Neural cell (in vitro differentiated cells): Measurements from ENCODE around the gene AFMID. TPM values are rescaled to one million over a fixed set of nuclear protein-coding genes. Genes with fewer than 3 reads are reported as not detected.
"Not testable (repeated sequence)": the region's sequence is repeated elsewhere in the genome, so short reads cannot be mapped to it uniquely, and the experiment has no call there.

Source experiments
- H2AFZ ChIP-seq: fragments of 200-600, 300-800 bp; sonication (generic), shearing (Covaris generic); 2 replicates; pipeline ENCODE4 v1.6.0; 2014; ENCODE audit warnings: low read depth, mild to moderate bottlenecking, antibody characterized with exemption, low read length, moderate library complexity
- H3F3A ChIP-seq: fragments of 200-600 bp; shearing (Covaris generic); 2 replicates; pipeline ENCODE4 v1.6.1; 2016; ENCODE audit warnings: mild to moderate bottlenecking, moderate library complexity, mixed read lengths, antibody characterized with exemption, low read length; ENCODE audit not compliant: insufficient read depth, poor library complexity, severe bottlenecking
- H3K27ac ChIP-seq: fragments of 200-600, 300-800 bp; sonication (generic), shearing (Covaris generic); 2 replicates; pipeline ENCODE4 v1.5.1; 2014; ENCODE audit warnings: mild to moderate bottlenecking, low read length, moderate library complexity
- H3K27me3 ChIP-seq: fragments of 300-800, 200-600 bp; sonication (generic), shearing (Covaris generic); 2 replicates; pipeline ENCODE4 v1.6.0; 2014; ENCODE audit warnings: mild to moderate bottlenecking, low read depth, low read length, moderate library complexity; ENCODE audit not compliant: insufficient read depth
- H3K36me3 ChIP-seq: fragments of 300-800, 200-600 bp; sonication (generic), shearing (Covaris generic); 2 replicates; pipeline ENCODE4 v1.5.1; 2014; ENCODE audit warnings: mild to moderate bottlenecking, antibody characterized with exemption, low read length, moderate library complexity; ENCODE audit not compliant: insufficient read depth
- H3K4me2 ChIP-seq: fragments of 300-800, 200-600 bp; sonication (generic), shearing (Covaris generic); 2 replicates; pipeline ENCODE4 v1.6.0; 2014; ENCODE audit warnings: mild to moderate bottlenecking, low read length
- H3K4me3 ChIP-seq: fragments of 300-800, 200-600 bp; sonication (generic), shearing (Covaris generic); 2 replicates; pipeline ENCODE4 v1.5.1; 2014; ENCODE audit warnings: mild to moderate bottlenecking, low read length, moderate library complexity
- H3K79me2 ChIP-seq: fragments of 200-600 bp; shearing (Covaris generic); replicated peaks from 2 replicates; pipeline ENCODE4 v1.6.0; 2014; ENCODE audit warnings: mild to moderate bottlenecking, low read length, moderate library complexity; ENCODE audit not compliant: insufficient read depth
- H3K9ac ChIP-seq: fragments of 300-800, 200-600 bp; sonication (generic), shearing (Covaris generic); 2 replicates; pipeline ENCODE4 v1.6.1; 2016; ENCODE audit warnings: mild to moderate bottlenecking, low read length, mixed read lengths
- H3K9me2 ChIP-seq: fragments of 200-600 bp; shearing (Covaris generic); 2 replicates; pipeline ENCODE4 v1.6.1; 2016; ENCODE audit warnings: mild to moderate bottlenecking, low read length, mixed read lengths; ENCODE audit not compliant: insufficient read depth
- H3K9me3 ChIP-seq: fragments of 200-600, 300-800 bp; sonication (generic), shearing (Covaris generic); 2 replicates; pipeline ENCODE4 v1.6.1; 2016; ENCODE audit warnings: mild to moderate bottlenecking, mixed run types, low read length, moderate library complexity, mixed read lengths
- H4K20me1 ChIP-seq: fragments of 200-600 bp; shearing (Covaris generic); 2 replicates; pipeline ENCODE4 v1.6.1; 2016; ENCODE audit warnings: mild to moderate bottlenecking, mixed run types; ENCODE audit not compliant: insufficient read depth
- EP300 ChIP-seq: fragments of 450-650 bp; conservative IDR thresholded peaks from 2 replicates; pipeline ENCODE4 v1.6.1; 2014; ENCODE audit warnings: antibody characterized with exemption, mild to moderate bottlenecking, moderate library complexity; ENCODE audit not compliant: poor library complexity, severe bottlenecking
- EZH2 ChIP-seq: fragments of 200-600, 300-800 bp; shearing (Covaris generic), sonication (generic); IDR thresholded peaks from 2 replicates; pipeline ENCODE4 v1.6.1; 2014; ENCODE audit warnings: antibody characterized with exemption, low read length, borderline replicate concordance, mild to moderate bottlenecking; ENCODE audit not compliant: insufficient read depth, poor library complexity, severe bottlenecking
- MXI1 ChIP-seq: fragments of 450-650 bp; conservative IDR thresholded peaks from 2 replicates; pipeline ENCODE4 v1.6.1; 2014; ENCODE audit warnings: antibody characterized with exemption, mild to moderate bottlenecking; ENCODE audit not compliant: poor library complexity, severe bottlenecking
- POLR2AphosphoS5 ChIP-seq: IDR thresholded peaks from 2 replicates; pipeline ENCODE4 v1.6.1; 2012
- RAD21 ChIP-seq: fragments of 450-650 bp; conservative IDR thresholded peaks from 2 replicates; pipeline ENCODE4 v1.6.1; 2014; ENCODE audit warnings: antibody characterized with exemption, mild to moderate bottlenecking, moderate library complexity
- REST ChIP-seq: IDR thresholded peaks from 2 replicates; pipeline ENCODE4 v1.6.1; 2012; ENCODE audit warnings: borderline replicate concordance
- SMC3 ChIP-seq: fragments of 450-650 bp; conservative IDR thresholded peaks from 2 replicates; pipeline ENCODE4 v1.6.1; 2014; ENCODE audit warnings: antibody characterized with exemption, mild to moderate bottlenecking, moderate library complexity; ENCODE audit not compliant: poor library complexity
- TAF1 ChIP-seq: IDR thresholded peaks from 2 replicates; pipeline ENCODE4 v1.6.1; 2012; ENCODE audit warnings: low read depth
- polyA plus RNA-seq: library from polyadenylated mRNA; depleted of rRNA; stranded (reverse); fragments of >200 nt; gene quantifications from 2 replicates; pipeline ENCODE4 v1.2.3, GENCODE V29; 2014
- TF ChIP-seq, protein P1 (sequence below): fragments of 450-650 bp; IDR thresholded peaks from 2 replicates; pipeline ENCODE4 v1.5.1; 2014; ENCODE audit warnings: antibody characterized with exemption, mild to moderate bottlenecking, moderate library complexity; ENCODE audit not compliant: poor library complexity, severe bottlenecking

The AFMID gene
- polyA plus RNA-seq, 1 donor from 2014 or later, result 15.8 TPM

DNA sequence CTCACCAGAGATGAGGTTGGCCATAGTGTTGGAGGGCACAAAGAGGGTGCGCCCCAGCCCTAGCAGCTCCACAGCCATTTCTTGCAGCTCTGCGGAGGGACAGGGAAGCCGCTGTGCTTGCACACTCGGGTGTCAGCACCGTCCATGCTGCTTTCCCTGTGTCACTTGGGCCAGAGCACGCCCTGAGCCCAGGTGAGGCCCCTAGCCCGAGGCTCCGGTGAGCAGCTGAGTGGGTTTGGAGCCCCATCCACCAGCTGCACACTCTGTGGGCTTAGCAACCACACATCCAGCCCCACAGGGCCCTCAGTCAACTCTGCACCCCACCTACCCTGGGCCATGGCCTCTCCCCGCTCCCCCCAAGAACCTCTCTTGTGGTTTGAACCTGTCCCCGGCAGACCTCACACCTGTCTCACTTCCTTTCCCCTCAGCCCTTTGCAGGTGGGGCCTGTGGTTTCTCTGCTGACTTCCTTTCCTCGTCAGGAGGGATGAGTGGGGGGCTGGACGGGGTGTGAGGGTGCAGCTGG is 65.0 kb downstream of the AFMID start:
- Histone ChIP-seq H3K79me2 (no peaks in the 10 kb centered on the region), H2AFZ (no peak overlapping the region), H4K20me1 (no peaks in the 10 kb centered on the region), H3K9ac (no peak overlapping the region), H3K4me3 (no peak overlapping the region), H3K36me3 (no peaks in the 10 kb centered on the region), H3K27me3 (no peaks in the 10 kb centered on the region), H3F3A (no peaks in the 10 kb centered on the region), H3K9me3 (no peaks in the 10 kb centered on the region), H3K9me2 (no peaks in the 10 kb centered on the region), H3K4me2 (no peak overlapping the region), H3K27ac (no peak overlapping the region)
- TF ChIP-seq, protein P1, sequence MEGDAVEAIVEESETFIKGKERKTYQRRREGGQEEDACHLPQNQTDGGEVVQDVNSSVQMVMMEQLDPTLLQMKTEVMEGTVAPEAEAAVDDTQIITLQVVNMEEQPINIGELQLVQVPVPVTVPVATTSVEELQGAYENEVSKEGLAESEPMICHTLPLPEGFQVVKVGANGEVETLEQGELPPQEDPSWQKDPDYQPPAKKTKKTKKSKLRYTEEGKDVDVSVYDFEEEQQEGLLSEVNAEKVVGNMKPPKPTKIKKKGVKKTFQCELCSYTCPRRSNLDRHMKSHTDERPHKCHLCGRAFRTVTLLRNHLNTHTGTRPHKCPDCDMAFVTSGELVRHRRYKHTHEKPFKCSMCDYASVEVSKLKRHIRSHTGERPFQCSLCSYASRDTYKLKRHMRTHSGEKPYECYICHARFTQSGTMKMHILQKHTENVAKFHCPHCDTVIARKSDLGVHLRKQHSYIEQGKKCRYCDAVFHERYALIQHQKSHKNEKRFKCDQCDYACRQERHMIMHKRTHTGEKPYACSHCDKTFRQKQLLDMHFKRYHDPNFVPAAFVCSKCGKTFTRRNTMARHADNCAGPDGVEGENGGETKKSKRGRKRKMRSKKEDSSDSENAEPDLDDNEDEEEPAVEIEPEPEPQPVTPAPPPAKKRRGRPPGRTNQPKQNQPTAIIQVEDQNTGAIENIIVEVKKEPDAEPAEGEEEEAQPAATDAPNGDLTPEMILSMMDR, result no peak
- TF ChIP-seq EP300 (no peak), SMC3 (no peak), MXI1 (no peak), TAF1 (no peak), RAD21 (no peak)

DNA sequence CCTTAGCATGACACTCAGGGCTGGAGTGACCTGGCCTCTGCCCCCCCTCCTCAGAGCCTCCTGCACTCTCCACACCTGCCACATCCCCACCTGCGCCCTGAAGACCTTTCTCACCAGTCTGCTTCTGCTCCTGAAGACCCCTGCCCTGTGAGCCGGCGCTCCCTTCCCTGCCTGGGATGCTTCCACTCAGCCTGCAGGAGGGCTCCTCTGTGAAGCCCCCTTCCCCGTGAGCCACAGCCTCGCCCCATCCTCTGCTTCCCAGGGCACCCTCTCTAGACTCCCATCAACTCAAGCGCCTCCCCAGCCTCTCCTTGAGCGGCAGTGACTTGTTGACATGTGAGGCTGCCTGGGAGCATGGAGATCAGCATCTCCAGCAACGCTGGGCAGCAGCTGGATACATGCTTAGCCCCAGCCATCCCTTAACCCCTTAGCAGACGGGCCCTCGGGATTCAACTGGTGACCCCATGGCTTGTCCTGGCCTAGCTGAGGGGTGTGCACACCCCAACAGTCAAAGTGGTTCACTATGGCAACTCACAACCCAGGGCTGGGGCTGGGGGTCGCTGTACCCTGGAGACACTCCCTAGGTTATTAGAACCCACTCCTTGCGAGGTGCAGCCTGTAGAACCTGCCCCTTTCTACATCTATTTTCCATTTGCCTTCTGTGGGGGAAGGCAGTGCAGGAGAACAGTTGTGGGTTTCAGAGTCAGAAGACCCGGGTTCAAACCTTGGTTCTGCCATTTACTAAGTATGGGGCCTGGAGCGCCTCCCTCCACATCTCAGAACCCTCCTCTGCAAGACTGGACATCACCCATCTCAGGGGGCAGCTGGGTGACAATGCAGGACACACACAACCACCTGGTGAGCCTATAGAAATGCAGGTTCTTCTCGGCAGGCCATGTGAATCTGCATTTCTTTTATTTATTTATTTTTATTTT is 65.8 kb downstream of the AFMID start:
- no peak overlapping the region for H3K4me3 ChIP-seq
- H3K9me3 ChIP-seq, result no peaks in the 10 kb centered on the region
- no peaks in the 10 kb centered on the region for H3K79me2 ChIP-seq
- no peak overlapping the region for H2AFZ ChIP-seq
- H3K4me2 ChIP-seq, result no peak overlapping the region
- H3K27me3 ChIP-seq, result no peaks in the 10 kb centered on the region
- no peak overlapping the region for H3K9ac ChIP-seq
- no peaks in the 10 kb centered on the region for H3F3A ChIP-seq
- H4K20me1 ChIP-seq, result no peaks in the 10 kb centered on the region
- TF ChIP-seq SMC3, result no peak
- no peak for TF ChIP-seq EZH2
- no peak for TF ChIP-seq RAD21
- no peak for TF ChIP-seq TAF1
- TF ChIP-seq POLR2AphosphoS5, result no peak
- no peak for TF ChIP-seq MXI1
- TF ChIP-seq, protein P1, result no peak
- no peak for TF ChIP-seq EP300
- TF ChIP-seq REST, result no peak
- H3K9me2 ChIP-seq, result no peaks in the 10 kb centered on the region
- no peak overlapping the region for H3K27ac ChIP-seq
- H3K36me3 ChIP-seq, result no peaks in the 10 kb centered on the region

DNA sequence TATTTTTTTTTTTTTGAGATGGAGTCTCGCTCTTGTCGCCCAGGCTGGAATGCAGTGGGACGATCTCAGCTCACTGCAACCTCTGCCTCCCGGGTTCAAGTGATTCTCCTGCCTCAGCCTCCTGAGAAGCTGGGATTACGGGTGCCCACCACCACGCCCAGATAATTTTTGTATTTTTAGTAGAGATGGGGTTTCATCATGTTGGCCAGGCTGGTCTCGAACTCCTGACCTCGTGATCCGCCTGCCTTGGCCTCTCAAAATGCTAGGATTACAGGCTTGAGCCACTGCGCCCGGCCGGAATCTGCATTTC is 66.4 kb downstream of the AFMID start:
- H3K9me3 ChIP-seq, H2AFZ ChIP-seq, H3K27me3 ChIP-seq, H3K36me3 ChIP-seq, H4K20me1 ChIP-seq, H3K9me2 ChIP-seq, H3F3A ChIP-seq, H3K79me2 ChIP-seq, H3K27ac ChIP-seq: not testable (repeated sequence)
- peak overlapping the region; percentile 100 for H3K4me3 ChIP-seq
- H3K9ac ChIP-seq, result peak overlapping the region; percentile 88
- peak overlapping the region; percentile 31 for H3K4me2 ChIP-seq
